Activated B cell treated with CpG ODN at 0.5 μM for 24 hours (primary cell): ENCODE results near the gene TNFRSF18. TPM values are rescaled to one million over a fixed set of nuclear protein-coding genes. Genes with fewer than 3 reads are reported as not detected.
A peak's percentile ranks its signal among the peaks of the same experiment; 100 is the strongest.

Source experiments
- ATAC-seq: fragments of 200-7000 bp; cut with Tn5 transposase; one replicate; pipeline ENCODE4 v1.10.0; 2021; ENCODE audit warnings: low read depth, mild to moderate bottlenecking, moderate library complexity
- CTCF ChIA-PET: fragments of 350-600 bp; sonication (Branson Sonifier 250); formaldehyde crosslinking; loops from one replicate; lab custom pipeline; 2021; ENCODE audit warnings: antibody characterized with exemption; lab: Charles Lee
- POLR2A ChIA-PET: fragments of 350-600 bp; sonication (Branson Sonifier 250); formaldehyde crosslinking; loops from one replicate; lab custom pipeline; 2021; ENCODE audit warnings: antibody characterized with exemption; lab: Charles Lee
- DNase-seq: peaks from one replicate; pipeline ENCODE4 v3.0.0; 2022
- H3K27ac Mint-ChIP-seq: one replicate; pipeline ENCODE4 v1.8.0; 2020; ENCODE audit warnings: mixed read lengths
- H3K27me3 Mint-ChIP-seq: one replicate; pipeline ENCODE4 v1.8.0; 2021; ENCODE audit warnings: mixed read lengths
- H3K36me3 Mint-ChIP-seq: one replicate; pipeline ENCODE4 v1.8.0; 2021; ENCODE audit warnings: low read depth, mixed read lengths
- H3K4me1 Mint-ChIP-seq: one replicate; pipeline ENCODE4 v1.8.0; 2021; ENCODE audit warnings: mixed read lengths
- H3K4me3 Mint-ChIP-seq: one replicate; pipeline ENCODE4 v1.8.0; 2020; ENCODE audit warnings: mild to moderate bottlenecking, mixed read lengths
- H3K9me3 Mint-ChIP-seq: one replicate; pipeline ENCODE4 v1.8.0; 2020; ENCODE audit warnings: mixed read lengths
- CTCF ChIP-seq: fragments of 200-600 bp; IDR thresholded peaks from one replicate; pipeline ENCODE4 v1.8.0; 2022; ENCODE audit warnings: antibody characterized with exemption, mild to moderate bottlenecking
- intact Hi-C: fragments of 100-400 bp; cut with micrococcal nuclease; formaldehyde crosslinking; loops from one replicate; pipeline ENCODE4 v1.15.1; 2024
- total RNA-seq: library from RNA; stranded (reverse); gene quantifications from 2 replicates; pipeline ENCODE4 v1.2.3, GENCODE V29; 2022

Gene TNFRSF18
- total RNA-seq, 1 donor from 2014 or later: 37.5 TPM

GRCh38 chr1:1228187-1228586, 21.8 kb upstream of the TNFRSF18 start:
- intact Hi-C loops: no loop called here
- Mint-ChIP-seq H3K4me3 (no peak overlapping the region), H3K9me3 (no peaks in the 10 kb centered on the region), H3K27me3 (no peaks in the 10 kb centered on the region), H3K4me1 (peaks cover 20% of the 10 kb centered on the region), H3K36me3 (peaks cover 47% of the 10 kb centered on the region), H3K27ac (no peak overlapping the region)
- CTCF ChIA-PET: no interaction called here
- ATAC-seq (no peak), DNase-seq (no peak)
- no peak for TF ChIP-seq CTCF
- POLR2A ChIA-PET: interaction anchor here (2.1 kb wide), 1 partner anchor 16 kb away, joined by 4 read pairs; no protein-coding TSS in a partner anchor

- H3K9me3 Mint-ChIP-seq: no peaks in the 10 kb centered on the region
- H3K27ac Mint-ChIP-seq: no peak overlapping the region
- intact Hi-C loops: no loop called here
- peaks cover 18% of the 10 kb centered on the region for H3K4me1 Mint-ChIP-seq
- ChIA-PET POLR2A (interaction anchor here (0.8 to 2.1 kb wide), 3 partner anchors 15 to 58 kb away, joined by 3 to 7 read pairs (median 4); no protein-coding TSS in a partner anchor), CTCF (interaction anchor here (1.6 kb wide), 1 partner anchor 105 kb away, joined by 6 read pairs; no protein-coding TSS in a partner anchor)
- no peak overlapping the region for H3K4me3 Mint-ChIP-seq
- ATAC-seq (no peak), DNase-seq (no peak)
- H3K27me3 Mint-ChIP-seq: no peaks in the 10 kb centered on the region
- peaks cover 55% of the 10 kb centered on the region for H3K36me3 Mint-ChIP-seq
- no peak for TF ChIP-seq CTCF
Measured at GRCh38 chr1:1227386-1227785, 21.0 kb upstream of the TNFRSF18 start.

- ChIA-PET CTCF (interaction anchor here (1.6 kb wide), 1 partner anchor 105 kb away, joined by 6 read pairs; no protein-coding TSS in a partner anchor), POLR2A (interaction anchor here (0.8 to 2.1 kb wide), 3 partner anchors 14 to 58 kb away, joined by 3 to 7 read pairs (median 4); no protein-coding TSS in a partner anchor)
- Mint-ChIP-seq H3K36me3 (peaks cover 58% of the 10 kb centered on the region), H3K9me3 (no peaks in the 10 kb centered on the region), H3K27ac (no peak overlapping the region), H3K4me3 (no peak overlapping the region), H3K27me3 (no peaks in the 10 kb centered on the region), H3K4me1 (peaks cover 18% of the 10 kb centered on the region)
- DNase-seq (no peak), ATAC-seq (no peak)
- no peak for TF ChIP-seq CTCF
- intact Hi-C loops: no loop called here
Measured at GRCh38 chr1:1226566-1227362, 20.4 kb upstream of the TNFRSF18 start.

GRCh38 chr1:1225913-1226312, 19.5 kb upstream of the TNFRSF18 start:
- TF ChIP-seq CTCF: no peak
- H3K27me3 Mint-ChIP-seq: no peaks in the 10 kb centered on the region
- intact Hi-C loops: no loop called here
- no peak for ATAC-seq
- ChIA-PET POLR2A (interaction anchor here (2.0 kb wide), 1 partner anchor 19 kb away, joined by 7 read pairs; no protein-coding TSS in a partner anchor), CTCF (interaction anchor here (1.6 kb wide), 1 partner anchor 104 kb away, joined by 6 read pairs; no protein-coding TSS in a partner anchor)
- peaks cover 59% of the 10 kb centered on the region for H3K36me3 Mint-ChIP-seq
- DNase-seq: no peak
- H3K27ac Mint-ChIP-seq: peak overlapping the region; percentile 46
- H3K4me3 Mint-ChIP-seq: no peak overlapping the region
- H3K4me1 Mint-ChIP-seq: peaks cover 16% of the 10 kb centered on the region
- H3K9me3 Mint-ChIP-seq: no peaks in the 10 kb centered on the region

- Mint-ChIP-seq H3K36me3 (peaks cover 65% of the 10 kb centered on the region), H3K27ac (peak overlapping the region; percentile 46), H3K4me1 (peaks cover 10% of the 10 kb centered on the region), H3K9me3 (no peaks in the 10 kb centered on the region), H3K4me3 (no peak overlapping the region), H3K27me3 (no peaks in the 10 kb centered on the region)
- no peak for ATAC-seq
- no peak for DNase-seq
- TF ChIP-seq CTCF: no peak
- ChIA-PET CTCF (no interaction called here), POLR2A (interaction anchor here (2.0 kb wide), 1 partner anchor 18 kb away, joined by 7 read pairs; no protein-coding TSS in a partner anchor)
- intact Hi-C loops: no loop called here
Measured at GRCh38 chr1:1225238-1225845, 18.9 kb upstream of the TNFRSF18 start.
